IMR-90 (cell line): ENCODE results near the gene GAL3ST2. TPM values are rescaled to one million over a fixed set of nuclear protein-coding genes. Genes with fewer than 3 reads are reported as not detected.

Experiments
- ATAC-seq: fragments of 200-7000 bp; cut with Tn5 transposase; 2 replicates; pipeline ENCODE4 v1.9.1; 2020; ENCODE audit warnings: low read depth, mild to moderate bottlenecking, moderate library complexity
- BruUV-seq: library from RNA; stranded (reverse); fragments of 400-500 nt; replicated peaks from 2 replicates; lab custom pipeline; 2021; lab: Mats Ljungman, UMichigan
- CTCF ChIA-PET: fragments of 300-600 bp; formaldehyde crosslinking; extraction: SDS; loops from one replicate; lab custom pipeline; 2021; ENCODE audit warnings: antibody characterized with exemption; lab: Yijun Ruan, JAX
- POLR2A ChIA-PET: fragments of 300-600 bp; sonication (Branson Sonifier 250); formaldehyde crosslinking; loops from one replicate; lab custom pipeline; 2022; ENCODE audit warnings: antibody characterized with exemption; ENCODE audit not compliant: unreplicated experiment; lab: Charles Lee
- DNase-seq: peaks from one replicate; pipeline ENCODE4 v3.0.0; 2013
- H2AFZ ChIP-seq: replicated peaks from 2 replicates; pipeline ENCODE3; 2013; ENCODE audit warnings: low read length, mild to moderate bottlenecking; ENCODE audit not compliant: poor library complexity
- H2AK5ac ChIP-seq: 2 replicates; pipeline ENCODE4 v1.6.1; 2013; ENCODE audit warnings: low read depth, low read length, inconsistent platforms
- H2AK9ac ChIP-seq: replicated peaks from 2 replicates; pipeline ENCODE3; 2013; ENCODE audit warnings: mild to moderate bottlenecking, low read depth, low read length, moderate library complexity; ENCODE audit not compliant: poor library complexity
- H2BK120ac ChIP-seq: 2 replicates; pipeline ENCODE4 v1.6.1; 2013; ENCODE audit warnings: low read depth, low read length, inconsistent platforms
- H2BK15ac ChIP-seq: 3 replicates; pipeline ENCODE4 v1.6.1; 2013; ENCODE audit warnings: low read depth, low read length, inconsistent platforms
- H2BK20ac ChIP-seq: 2 replicates; pipeline ENCODE4 v1.6.1; 2013; ENCODE audit warnings: low read depth, mild to moderate bottlenecking, inconsistent platforms, low read length, moderate library complexity
- H2BK5ac ChIP-seq: 2 replicates; pipeline ENCODE4 v1.6.1; 2013; ENCODE audit warnings: mild to moderate bottlenecking, low read depth, low read length, inconsistent platforms; ENCODE audit not compliant: poor library complexity, severe bottlenecking
- H3K14ac ChIP-seq: replicated peaks from 2 replicates; pipeline ENCODE4 v1.6.1; 2013; ENCODE audit warnings: low read depth, low read length, inconsistent platforms
- H3K18ac ChIP-seq: 2 replicates; pipeline ENCODE4 v1.6.1; 2013; ENCODE audit warnings: low read depth, low read length, control low read depth
- H3K23ac ChIP-seq: 2 replicates; pipeline ENCODE4 v1.6.1; 2013; ENCODE audit warnings: low read depth, low read length, inconsistent platforms
- H3K27ac ChIP-seq: 2 replicates; pipeline ENCODE4 v1.5.1; 2013; ENCODE audit warnings: mild to moderate bottlenecking, control low read depth, low read length; ENCODE audit not compliant: insufficient read depth
- H3K27me3 ChIP-seq: 2 replicates; pipeline ENCODE4 v1.6.1; 2013; ENCODE audit warnings: low read length; ENCODE audit not compliant: control insufficient read depth, insufficient read depth
- H3K36me3 ChIP-seq: 2 replicates; pipeline ENCODE4 v1.6.1; 2013; ENCODE audit warnings: low read length, mixed read lengths; ENCODE audit not compliant: control insufficient read depth, insufficient read depth
- H3K4ac ChIP-seq: 2 replicates; pipeline ENCODE4 v1.6.1; 2013; ENCODE audit warnings: low read depth, low read length, inconsistent platforms
- H3K4me1 ChIP-seq: 2 replicates; pipeline ENCODE4 v1.6.1; 2013; ENCODE audit warnings: low read length, mixed read lengths; ENCODE audit not compliant: control insufficient read depth, insufficient read depth
- H3K4me2 ChIP-seq: 2 replicates; pipeline ENCODE4 v1.6.1; 2013; ENCODE audit warnings: low read depth, mild to moderate bottlenecking, control low read depth, low read length, moderate library complexity
- H3K4me3 ChIP-seq: 2 replicates; pipeline ENCODE4 v1.5.1; 2013; ENCODE audit warnings: low read depth, mild to moderate bottlenecking, control low read depth, low read length, moderate library complexity; ENCODE audit not compliant: insufficient read depth
- H3K56ac ChIP-seq: 2 replicates; pipeline ENCODE4 v1.6.1; 2013; ENCODE audit warnings: low read length, inconsistent platforms; ENCODE audit not compliant: insufficient read depth; ENCODE audit errors: extremely low read depth
- H3K79me1 ChIP-seq, 2 experiments: 2 replicates each; pipeline ENCODE4 v1.6.1; 2013; ENCODE audit warnings: low read length in 2 of 2, inconsistent platforms in 1 of 2, low read depth in 1 of 2
- H3K9ac ChIP-seq: 2 replicates; pipeline ENCODE4 v1.6.1; 2013; ENCODE audit warnings: low read depth, low read length, control low read depth
- H3K9me1 ChIP-seq: 2 replicates; pipeline ENCODE4 v1.6.1; 2013; ENCODE audit warnings: low read length, inconsistent platforms; ENCODE audit not compliant: insufficient read depth
- H3K9me3 ChIP-seq: 2 replicates; pipeline ENCODE4 v1.6.1; 2013; ENCODE audit warnings: low read length; ENCODE audit not compliant: control insufficient read depth, insufficient read depth
- H4K20me1 ChIP-seq: 2 replicates; pipeline ENCODE4 v1.6.1; 2013; ENCODE audit warnings: low read length, inconsistent platforms; ENCODE audit not compliant: insufficient read depth
- H4K5ac ChIP-seq: 2 replicates; pipeline ENCODE4 v1.6.1; 2013; ENCODE audit warnings: mild to moderate bottlenecking, low read depth, low read length, control low read depth
- H4K8ac ChIP-seq, 2 experiments: 2 replicates each; pipeline ENCODE4 v1.6.1; 2013; ENCODE audit warnings: low read depth in 2 of 2, low read length in 2 of 2, control low read depth in 1 of 2, inconsistent platforms in 1 of 2
- H4K91ac ChIP-seq: 2 replicates; pipeline ENCODE4 v1.6.1; 2013; ENCODE audit warnings: low read depth, low read length, inconsistent platforms; ENCODE audit not compliant: insufficient read depth
- USF2 ChIP-seq: fragments of 150-350 bp; IDR thresholded peaks from 2 replicates; pipeline ENCODE4 v1.6.1; 2017; ENCODE audit warnings: mild to moderate bottlenecking, antibody characterized with exemption, low read length, low read depth
- WGBS, 2 experiments: methylation state at CpG; one replicate each; pipeline versions ENCODE4 v1.1.5 to v1.1.7; 2013; ENCODE audit warnings: missing lambda C conversion rate in 2 of 2; ENCODE audit not compliant: insufficient read length in 1 of 2; ENCODE audit errors: extremely low coverage in 2 of 2; 5-methylcytosine and 5-hydroxymethylcytosine counted together
- dilution Hi-C: fragments of 300-500 bp; cut with HindIII; formaldehyde crosslinking; loops from one replicate; pipeline ENCODE4 v1.14.3; 2018; ENCODE audit warnings: low sequenced_read_pairs; ENCODE audit not compliant: unreplicated experiment
- in situ Hi-C: fragments of 300-500 bp; cut with MboI; formaldehyde crosslinking; loops from 3 replicates; pipeline ENCODE4 v1.14.3; 2019; ENCODE audit warnings: low sequenced_read_pairs, inconsistent platforms, mixed read lengths
- intact Hi-C: fragments of 100-400 bp; cut with micrococcal nuclease; formaldehyde crosslinking; loops from 2 replicates; pipeline ENCODE4 v1.10.0; 2022
- polyA plus RNA-seq, 3 experiments: library from polyadenylated mRNA; depleted of rRNA; stranded (reverse); fragments of >200 nt; gene quantifications; 2 replicates each; pipeline ENCODE4 v1.2.3, GENCODE V29; 2012; ENCODE audit warnings: low replicate concordance in 1 of 3
- total RNA-seq: library from RNA; depleted of rRNA; stranded (reverse); fragments of >200 nt; gene quantifications from 2 replicates; pipeline ENCODE4 v1.2.3, GENCODE V29; 2012

Gene GAL3ST2
- total and polyA plus RNA-seq, 2 of the 4 experiments (the other 2 are of a cell fraction) = 0.07 TPM; not detected in 1

DNA sequence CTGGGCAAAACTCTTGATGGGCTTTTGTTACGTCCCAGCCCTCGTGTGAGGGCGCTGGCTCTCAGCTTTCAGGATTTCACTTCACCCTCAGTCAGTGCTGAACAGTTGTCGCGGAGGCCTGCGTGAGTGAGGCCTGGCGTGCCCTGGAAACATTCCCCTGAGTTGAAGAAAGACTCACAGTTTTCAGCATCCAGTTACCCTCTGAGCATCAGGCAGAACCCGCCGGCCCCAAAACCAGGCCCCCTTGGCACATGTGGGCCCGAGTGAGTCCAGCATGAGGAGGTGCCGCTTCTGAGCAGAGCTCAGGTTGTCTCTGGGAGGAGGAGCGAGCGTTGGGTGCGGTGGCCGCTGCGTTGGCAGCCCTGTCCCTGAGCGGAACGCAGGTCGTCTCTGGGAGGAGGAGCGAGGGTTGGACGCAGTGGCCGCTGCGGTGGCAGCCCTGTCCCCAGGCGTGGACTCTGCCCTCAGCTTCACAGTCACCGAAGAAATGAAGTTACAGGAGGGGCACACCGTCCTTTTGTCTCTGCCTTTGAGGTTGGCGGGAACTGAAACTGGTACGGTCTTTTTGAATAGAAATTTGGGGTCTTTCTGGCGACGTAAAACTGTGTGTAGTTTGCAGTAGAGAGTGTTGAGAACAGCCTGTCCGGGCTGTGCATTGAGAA, 32.2 kb downstream of the GAL3ST2 start, which contains the start of gene NEU4:
Gene NEU4 (plus strand): TSS at position 473 of the 662 bp plus-strand sequence. CDS start 5,292 bp downstream, outside the sequence.
- no peak within 1 kb of the TSS for H3K4me2 ChIP-seq
- H2BK120ac ChIP-seq = no peak within 1 kb of the TSS
- peak within 1 kb of the TSS; percentile 49 for H2AFZ ChIP-seq
- no peaks in the 10 kb centered on the region for H3K79me1 ChIP-seq
- no peak within 1 kb of the TSS for H4K8ac ChIP-seq
- no peak within 1 kb of the TSS for H4K5ac ChIP-seq
- no peak within 1 kb of the TSS for H2BK5ac ChIP-seq
- WGBS, 2 experiments = 77% methylated on average over 26 of the region's 31 CpGs; no CpG with 5 or more reads in 1 of the 2 experiments
- in situ Hi-C loops (no loop called here), intact Hi-C loops (no loop called here), dilution Hi-C loops (no loop called here)
- H3K27ac ChIP-seq = no peak within 1 kb of the TSS
- TF ChIP-seq USF2 = no peak
- H3K36me3 ChIP-seq = no peaks in the 10 kb centered on the region
- no peak within 1 kb of the TSS for H3K4ac ChIP-seq
- H3K56ac ChIP-seq = no peak within 1 kb of the TSS
- CTCF ChIA-PET = no interaction called here
- H2AK9ac ChIP-seq = no peak within 1 kb of the TSS
- H2AK5ac ChIP-seq = no peak within 1 kb of the TSS
- DNase-seq = no peak
- H3K27me3 ChIP-seq = peaks cover 23% of the 10 kb centered on the region
- H3K23ac ChIP-seq = no peak within 1 kb of the TSS
- no peak within 1 kb of the TSS for H2BK15ac ChIP-seq
- H3K4me1 ChIP-seq = peaks cover 6% of the 10 kb centered on the region; the same call in 1 of the 2 replicates
- BruUV-seq = no TSS peak
- H3K9me3 ChIP-seq = no peaks in the 10 kb centered on the region
- ATAC-seq = no peak
- H4K91ac ChIP-seq = no peak within 1 kb of the TSS
- H4K20me1 ChIP-seq = no peaks in the 10 kb centered on the region
- H3K4me3 ChIP-seq = no peak within 1 kb of the TSS
- H2BK20ac ChIP-seq = no peak within 1 kb of the TSS
- no peak within 1 kb of the TSS for H3K9ac ChIP-seq
- POLR2A ChIA-PET = no interaction called here
- H3K14ac ChIP-seq = no peak within 1 kb of the TSS
- no peak within 1 kb of the TSS for H3K18ac ChIP-seq
- no peaks in the 10 kb centered on the region for H3K9me1 ChIP-seq
